Smooth muscle cell of the brain vasculature (primary cell): ENCODE data around the gene GINS3.

Experiments
- DNase-seq: peaks from one replicate; pipeline ENCODE4 v3.0.0-alpha.2; 2012; ENCODE audit warnings: low read depth, low spot score

GINS3 gene

GRCh38 chr16:58425245-58425644 is 33.0 kb downstream of the GINS3 start:
- DNase-seq: no peak

- DNase-seq: no peak
Measured at GRCh38 chr16:58425756-58426494, 33.7 kb downstream of the GINS3 start.

- no peak for DNase-seq
Measured at GRCh38 chr16:58426966-58427365, 34.7 kb downstream of the GINS3 start.

GRCh38 chr16:58428621-58429542 is 36.6 kb downstream of the GINS3 start:
- DNase-seq: no peak

GRCh38 chr16:58430718-58431117 is 38.4 kb downstream of the GINS3 start:
- no peak for DNase-seq

GRCh38 chr16:58433569-58433951 is 41.3 kb downstream of the GINS3 start:
- no peak for DNase-seq

GRCh38 chr16:58435779-58436178 is 43.5 kb downstream of the GINS3 start:
- DNase-seq: no peak

GRCh38 chr16:58440131-58440530 is 47.9 kb downstream of the GINS3 start:
- DNase-seq: no peak

GRCh38 chr16:58442547-58442946 is 50.3 kb downstream of the GINS3 start:
- DNase-seq: no peak

- DNase-seq: no peak
Measured at GRCh38 chr16:58443783-58444182, 51.5 kb downstream of the GINS3 start.

- DNase-seq: no peak
Measured at GRCh38 chr16:58444265-58444664, 52.0 kb downstream of the GINS3 start.

- no peak for DNase-seq
Measured at GRCh38 chr16:58448890-58449289, 56.6 kb downstream of the GINS3 start.

GRCh38 chr16:58449306-58449705 is 57.0 kb downstream of the GINS3 start:
- DNase-seq: no peak

- DNase-seq: no peak
Measured at GRCh38 chr16:58449768-58450167, 57.5 kb downstream of the GINS3 start.

- DNase-seq: no peak
Measured at GRCh38 chr16:58450590-58450989, 58.3 kb downstream of the GINS3 start.

- DNase-seq: no peak
Measured at GRCh38 chr16:58451265-58451689, 59.0 kb downstream of the GINS3 start.

GRCh38 chr16:58451945-58452401 is 59.7 kb downstream of the GINS3 start:
- DNase-seq: no peak

- DNase-seq: no peak
Measured at GRCh38 chr16:58452640-58453039, 60.4 kb downstream of the GINS3 start.

- no peak for DNase-seq
Measured at GRCh38 chr16:58454178-58454577, 61.9 kb downstream of the GINS3 start.

GRCh38 chr16:58454856-58455255 is 62.6 kb downstream of the GINS3 start:
- DNase-seq: no peak
